ENCODE data around the gene FBXW2. TPM values are rescaled to one million over a fixed set of nuclear protein-coding genes. Genes with fewer than 3 reads are reported as not detected.

Gene FBXW2
- 33.9 to 45.8 TPM (median 38.5 TPM) in 5 replicates for total RNA-seq (2022; extraction: Qiagen RNA extraction; ENCODE audit: low read depth)

GRCh38 chr9:120792898-120793765 is at the start of gene FBXW2:
Gene FBXW2, minus strand, starts transcription at chr9:120793416. Its CDS starts 5,158 bp downstream, at chr9:120788258.

GRCh38 chr9:120714088-120714845 is 78.9 kb downstream of the FBXW2 start, which contains the start of gene MEGF9:
Gene MEGF9, minus strand, starts transcription at chr9:120714470. Its CDS starts 112 bp downstream, at chr9:120714358.

Other genes starting within 250 kb of the FBXW2 start
- 25.0 to 34.9 TPM (median 28.3 TPM) in 5 replicates for gene CDK5RAP2, start 213.2 kb downstream of the FBXW2 start, total RNA-seq (2022; extraction: Qiagen RNA extraction; ENCODE audit: low read depth)
- gene MEGF9, start 78.9 kb downstream of the FBXW2 start, total RNA-seq (2022; extraction: Qiagen RNA extraction; ENCODE audit: low read depth) = 17.7 to 24.0 TPM (median 23.5 TPM) in 5 replicates
- gene PSMD5, start 49.5 kb upstream of the FBXW2 start, total RNA-seq (2022; extraction: Qiagen RNA extraction; ENCODE audit: low read depth) = 27.9 to 34.2 TPM (median 31.0 TPM) in 5 replicates
- 83.5 to 140 TPM (median 121 TPM) in 5 replicates for gene PHF19, start 83.8 kb upstream of the FBXW2 start, total RNA-seq (2022; extraction: Qiagen RNA extraction; ENCODE audit: low read depth)
- 2.2 to 3.1 TPM (median 2.7 TPM) in 5 replicates for gene TRAF1, start 133.4 kb upstream of the FBXW2 start, total RNA-seq (2022; extraction: Qiagen RNA extraction; ENCODE audit: low read depth)

Data from A549 treated with GW870086 at 1 μM for 4 hours (cell line).